ENCODE data around the gene PPAT. TPM values are rescaled to one million over a fixed set of nuclear protein-coding genes. Genes with fewer than 3 reads are reported as not detected.

Gene PPAT
- total RNA-seq, 4 donors from 2014 or later: 1.8 to 29.0 (median 6.9) TPM

- DNase-seq: no peak
- no peaks in the 10 kb centered on the region for H3K4me1 ChIP-seq
- no peak for TF ChIP-seq CTCF (IDR thresholded peaks at IDR 0.05)
- no peak for TF ChIP-seq POLR2A (IDR thresholded peaks at IDR 0.05)
- H3K4me3 ChIP-seq: no peak overlapping the region
- H3K27me3 ChIP-seq: no peaks in the 10 kb centered on the region
- H3K27ac ChIP-seq: no peak overlapping the region
- intact Hi-C loops (cut with DNase I; ENCODE audit: low total_unique reads): no loop called here
- no peaks in the 10 kb centered on the region for H3K9me3 ChIP-seq
- H3K36me3 ChIP-seq: no peaks in the 10 kb centered on the region
These were observed 2.1 kb downstream of the PPAT start for GRCh38 chr4:56433280-56433679.

GRCh38 chr4:56430203-56430602 is 5.2 kb downstream of the PPAT start:
- TF ChIP-seq CTCF (IDR thresholded peaks at IDR 0.05): no peak
- TF ChIP-seq POLR2A (IDR thresholded peaks at IDR 0.05): no peak

GRCh38 chr4:56427179-56427578 is 8.2 kb downstream of the PPAT start:
- no peak for TF ChIP-seq CTCF (IDR thresholded peaks at IDR 0.05)
- no peak for TF ChIP-seq POLR2A (IDR thresholded peaks at IDR 0.05)
- no peaks in the 10 kb centered on the region for H3K9me3 ChIP-seq
- intact Hi-C loops (cut with DNase I; ENCODE audit: low total_unique reads): no loop called here

More at GRCh38 chr4:56430203-56430602, 5.2 kb downstream of the PPAT start:
- Histone ChIP-seq H3K36me3 (no peaks in the 10 kb centered on the region), H3K27ac (no peak overlapping the region), H3K4me1 (no peaks in the 10 kb centered on the region), H3K4me3 (no peak overlapping the region), H3K27me3 (no peaks in the 10 kb centered on the region), H3K9me3 (no peaks in the 10 kb centered on the region)
- intact Hi-C loops (cut with DNase I; ENCODE audit: low total_unique reads): no loop called here
- DNase-seq: no peak

GRCh38 chr4:56426273-56426672 is 9.1 kb downstream of the PPAT start:
- H3K27ac ChIP-seq: no peak overlapping the region
- no peak for DNase-seq
- H3K9me3 ChIP-seq: no peaks in the 10 kb centered on the region
- intact Hi-C loops (cut with DNase I; ENCODE audit: low total_unique reads): no loop called here
- H3K4me3 ChIP-seq: no peak overlapping the region
- no peaks in the 10 kb centered on the region for H3K4me1 ChIP-seq
- H3K27me3 ChIP-seq: no peaks in the 10 kb centered on the region
- H3K36me3 ChIP-seq: no peaks in the 10 kb centered on the region
- no peak for TF ChIP-seq POLR2A (IDR thresholded peaks at IDR 0.05)
- no peak for TF ChIP-seq CTCF (IDR thresholded peaks at IDR 0.05)

More at GRCh38 chr4:56427179-56427578, 8.2 kb downstream of the PPAT start:
- Histone ChIP-seq H3K36me3 (no peaks in the 10 kb centered on the region), H3K4me3 (no peak overlapping the region), H3K27me3 (no peaks in the 10 kb centered on the region), H3K27ac (no peak overlapping the region), H3K4me1 (no peaks in the 10 kb centered on the region)
- no peak for DNase-seq

- Histone ChIP-seq H3K27ac (no peak overlapping the region), H3K9me3 (no peaks in the 10 kb centered on the region), H3K4me1 (no peaks in the 10 kb centered on the region), H3K36me3 (no peaks in the 10 kb centered on the region), H3K4me3 (no peak overlapping the region), H3K27me3 (no peaks in the 10 kb centered on the region)
- DNase-seq: no peak
- no peak for TF ChIP-seq POLR2A (IDR thresholded peaks at IDR 0.05)
- TF ChIP-seq CTCF (IDR thresholded peaks at IDR 0.05): no peak
- intact Hi-C loops (cut with DNase I; ENCODE audit: low total_unique reads): no loop called here
These were observed 9.9 kb downstream of the PPAT start for GRCh38 chr4:56425518-56425917.
